GM18526 (cell line): ENCODE data around the gene HTR1A.

Experiments used
- POLR2A ChIP-seq: IDR thresholded peaks from 3 replicates; pipeline ENCODE4 v1.6.1; 2011; ENCODE audit not compliant: insufficient read length; ENCODE audit errors: extremely low read depth

Gene HTR1A

GRCh38 chr5:63962279-63962678 is at the start of gene HTR1A:
Gene HTR1A, minus strand, starts transcription at chr5:63962445. Its CDS starts 726 bp downstream, at chr5:63961719.
- no peak for TF ChIP-seq POLR2A

GRCh38 chr5:64003966-64004365 is 41.7 kb upstream of the HTR1A start:
- no peak for TF ChIP-seq POLR2A

DNA sequence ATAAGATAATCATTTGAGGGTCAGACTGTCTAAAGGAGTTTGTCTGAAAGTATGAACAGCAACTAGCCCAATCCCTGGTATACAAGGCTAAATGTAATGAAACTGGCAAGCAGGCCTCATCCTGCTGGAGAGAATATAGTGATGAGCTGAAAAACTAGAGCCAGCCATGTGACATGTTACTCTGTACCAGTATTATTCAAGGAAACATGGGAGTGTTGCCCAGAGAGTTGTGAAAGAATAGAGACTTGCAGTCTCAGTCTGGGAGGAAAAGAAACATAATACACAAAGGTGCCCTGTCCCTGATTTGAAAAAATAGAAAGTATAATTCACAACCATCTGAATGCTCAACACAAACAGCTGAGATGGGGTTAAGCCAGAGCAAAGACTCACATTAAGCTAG is 37.9 kb upstream of the HTR1A start:
- TF ChIP-seq POLR2A: no peak

DNA sequence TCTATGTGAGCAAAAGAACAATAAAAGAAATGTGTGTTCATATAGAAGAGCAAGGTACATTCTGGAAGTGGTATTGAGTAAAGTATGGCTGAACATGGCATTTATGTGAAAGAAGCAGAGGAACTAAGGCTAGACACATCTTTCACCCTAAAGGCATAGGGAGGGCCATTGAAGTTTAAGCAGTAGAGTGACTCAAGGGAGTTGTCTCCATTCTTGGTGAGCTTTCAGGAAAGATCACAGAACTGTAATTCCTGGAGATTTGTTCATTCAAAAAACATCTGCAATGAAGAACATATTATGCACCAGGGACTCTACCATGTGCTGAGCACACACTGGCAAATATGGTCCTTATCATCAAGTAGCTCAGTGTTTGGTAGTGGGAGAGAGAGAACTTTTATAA is 24.8 kb upstream of the HTR1A start:
- TF ChIP-seq POLR2A: no peak

DNA sequence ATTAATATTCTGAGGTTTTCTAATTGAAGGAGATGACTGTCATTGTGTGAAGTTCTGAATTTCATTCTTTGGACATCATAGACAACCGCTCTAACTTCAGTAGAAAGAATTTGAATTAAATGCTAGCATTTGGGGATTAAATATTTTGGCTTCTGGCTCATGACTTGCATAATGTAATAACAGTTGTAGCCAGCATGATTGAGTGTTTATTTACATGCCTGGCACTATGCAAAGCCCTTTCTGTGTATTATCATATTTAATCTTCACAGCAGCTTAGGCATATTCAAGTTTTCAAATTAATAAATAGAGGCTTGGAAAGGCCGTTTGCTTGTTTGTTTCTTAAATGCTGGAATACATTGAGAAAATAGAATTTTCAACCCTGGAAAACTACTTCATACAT is 19.6 kb upstream of the HTR1A start:
- TF ChIP-seq POLR2A: no peak

DNA sequence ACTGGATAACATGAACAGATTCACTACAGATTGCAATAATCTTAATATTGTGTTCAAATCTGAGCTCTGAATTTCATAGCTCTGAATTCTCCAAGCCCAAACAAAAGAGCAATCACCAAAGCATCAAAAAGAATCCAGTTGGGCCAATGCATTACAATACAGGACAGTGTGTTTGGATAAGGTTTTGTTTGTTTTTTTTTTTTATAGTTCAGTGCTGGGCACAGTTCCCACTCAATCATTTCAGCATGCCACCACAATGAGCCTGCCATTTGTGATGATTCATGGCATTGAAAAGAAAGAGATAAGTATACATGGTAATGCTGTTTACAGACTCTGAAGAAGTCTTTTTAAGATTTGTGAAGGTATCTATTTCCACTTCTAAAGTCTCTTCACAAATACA is 1.7 kb upstream of the HTR1A start:
- no peak for TF ChIP-seq POLR2A

GRCh38 chr5:63963080-63963735 is 963 bp upstream of the HTR1A start:
- no peak for TF ChIP-seq POLR2A

GRCh38 chr5:63961598-63962161 is 565 bp downstream of the HTR1A start:
- no peak for TF ChIP-seq POLR2A

DNA sequence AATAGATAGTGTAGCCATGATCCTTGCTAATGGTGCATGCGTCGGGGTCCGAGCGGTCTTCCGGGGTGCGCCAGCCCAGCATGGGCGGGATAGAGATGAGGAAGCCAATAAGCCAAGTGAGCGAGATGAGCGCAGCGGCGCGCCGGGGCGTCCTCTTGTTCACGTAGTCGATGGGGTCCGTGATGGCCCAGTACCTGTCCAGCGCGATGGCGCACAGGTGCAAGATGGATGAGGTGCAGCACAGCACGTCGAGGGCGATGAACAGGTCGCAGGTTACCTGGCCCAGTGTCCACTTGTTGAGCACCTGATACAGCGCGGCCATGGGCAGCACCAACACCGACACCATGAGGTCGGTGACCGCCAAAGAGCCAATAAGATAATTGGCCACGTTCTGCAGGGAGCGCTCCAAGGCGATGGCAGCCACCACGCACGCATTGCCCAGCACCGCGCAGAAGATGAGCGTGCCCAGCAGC is 1.1 kb downstream of the HTR1A start:
- TF ChIP-seq POLR2A: no peak

DNA sequence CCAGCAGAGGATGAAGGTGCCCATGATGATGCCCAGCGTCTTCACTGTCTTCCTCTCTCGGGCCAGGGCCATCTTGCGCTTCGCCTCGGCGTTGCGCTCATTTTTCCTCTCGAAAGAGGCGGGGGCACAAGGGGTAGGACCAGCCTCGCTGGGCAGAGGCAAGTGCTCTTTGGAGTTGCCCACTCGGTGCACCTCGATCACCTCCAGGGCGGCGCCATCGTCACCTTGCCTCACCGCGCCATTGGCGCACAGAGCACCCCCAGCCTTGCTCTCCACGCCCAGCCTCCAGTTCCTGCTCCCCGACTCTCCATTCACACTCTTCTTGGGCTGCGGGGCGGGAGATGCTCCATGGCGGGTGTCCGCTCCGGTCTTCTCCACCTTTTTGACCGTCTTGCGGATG is 1.6 kb downstream of the HTR1A start:
- no peak for TF ChIP-seq POLR2A

DNA sequence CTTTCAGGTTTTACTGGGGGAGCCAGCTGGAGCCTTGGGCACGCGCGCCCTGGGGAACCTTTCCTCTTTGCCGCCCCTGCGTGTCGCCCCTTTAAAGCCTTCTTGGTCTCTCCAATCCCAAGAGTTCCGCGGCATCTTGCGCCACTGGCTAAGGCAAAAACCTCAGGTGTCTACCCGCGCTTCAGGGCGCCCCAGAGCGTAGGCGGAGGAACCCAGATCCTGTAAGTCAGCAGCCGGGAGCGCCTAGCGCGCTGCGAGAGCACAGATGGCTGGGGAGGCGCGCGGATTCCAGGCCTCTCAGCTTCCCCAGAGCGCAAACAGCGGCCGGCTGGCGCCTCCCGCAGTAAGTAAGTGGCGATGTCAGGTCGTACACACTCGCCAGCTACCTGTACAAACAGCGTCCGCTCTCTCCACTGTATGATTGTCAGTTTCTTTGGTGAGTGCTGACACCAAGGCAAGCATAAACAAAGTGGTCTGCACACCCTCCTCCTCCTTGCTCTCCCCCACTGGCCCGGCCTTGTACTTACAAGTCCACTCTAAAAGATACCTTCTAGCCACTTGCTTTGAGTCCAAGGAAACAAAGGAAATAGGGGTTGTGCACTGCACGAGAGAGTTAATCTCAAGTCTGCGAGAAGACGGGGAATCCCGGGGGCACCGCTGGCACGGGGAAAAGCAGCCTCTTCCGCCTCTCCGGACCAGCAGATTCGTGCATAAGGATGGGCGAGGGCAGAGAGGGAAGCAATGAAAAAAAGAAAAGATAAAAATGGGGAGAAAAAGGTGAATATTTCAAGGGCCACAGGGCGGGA is 2.9 kb downstream of the HTR1A start:
- no peak for TF ChIP-seq POLR2A

GRCh38 chr5:63958654-63959053 is 3.6 kb downstream of the HTR1A start:
- TF ChIP-seq POLR2A: no peak

DNA sequence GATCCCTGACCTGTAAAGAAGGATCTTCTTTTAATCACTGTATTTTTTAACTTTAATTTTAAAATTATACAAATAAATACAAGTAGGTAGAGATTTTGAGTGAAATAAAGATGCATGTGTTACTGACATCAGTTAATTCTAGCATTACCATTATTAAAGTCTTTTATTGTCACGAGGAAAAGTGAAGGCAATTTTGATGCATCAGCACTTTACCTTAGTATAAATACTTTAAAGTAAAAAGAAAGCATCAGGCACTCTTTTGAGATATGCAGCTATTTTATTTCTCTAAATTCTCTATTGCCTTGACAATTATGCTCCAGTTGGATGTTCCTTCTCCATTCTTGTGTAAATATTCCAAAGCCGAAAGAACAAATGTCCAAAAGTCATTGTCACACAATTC is 4.6 kb downstream of the HTR1A start:
- no peak for TF ChIP-seq POLR2A

DNA sequence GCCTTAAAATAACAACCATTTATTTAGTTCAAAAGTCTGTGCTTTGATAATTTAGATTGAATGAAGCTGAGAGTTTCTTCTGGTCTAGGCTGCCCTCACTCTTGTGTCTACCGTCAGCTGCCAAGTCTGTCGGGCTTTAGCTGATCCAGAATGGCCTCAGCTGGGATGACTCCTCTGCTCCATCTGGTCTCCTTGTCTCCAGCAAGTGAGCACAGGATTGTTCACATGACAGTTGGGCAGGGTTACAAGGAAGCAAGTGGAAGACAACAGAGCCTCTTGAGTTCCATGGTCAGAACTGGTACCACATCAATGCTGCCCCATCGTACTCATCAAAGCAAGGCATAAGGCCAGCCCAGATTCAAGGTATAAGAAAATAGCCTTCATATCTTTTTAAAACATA is 9.0 kb downstream of the HTR1A start:
- TF ChIP-seq POLR2A: no peak

DNA sequence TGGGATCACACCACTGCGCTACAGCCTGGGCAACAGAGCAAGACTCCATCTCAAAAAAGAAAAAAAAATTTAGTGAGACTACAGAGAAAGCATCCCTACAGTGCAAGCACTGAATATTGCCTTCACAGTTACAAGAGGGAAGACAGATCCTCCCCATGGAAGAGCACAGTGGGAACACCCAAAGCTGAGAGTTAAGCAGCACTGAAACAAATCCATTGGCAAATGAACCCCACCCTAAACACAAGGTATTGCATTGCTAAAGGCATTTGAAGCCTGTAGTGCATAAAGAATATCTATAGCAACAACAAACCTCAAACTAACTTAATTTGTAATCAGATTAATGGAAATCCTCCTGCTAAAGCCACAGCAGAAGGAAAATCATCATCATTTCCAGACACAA is 27.1 kb downstream of the HTR1A start:
- TF ChIP-seq POLR2A: no peak

- no peak for TF ChIP-seq POLR2A
These were observed 30.4 kb downstream of the HTR1A start for GRCh38 chr5:63931836-63932235.
